PC-3 (cell line): ENCODE data around the gene AFF1. TPM values are rescaled to one million over a fixed set of nuclear protein-coding genes. Genes with fewer than 3 reads are reported as not detected.
A peak's percentile ranks its signal among the peaks of the same experiment; 100 is the strongest.

Source experiments
- ATAC-seq: fragments of 200-7000 bp; cut with Tn5 transposase; 2 replicates; pipeline ENCODE4 v1.9.1; 2020; ENCODE audit warnings: mild to moderate bottlenecking, moderate library complexity
- BruUV-seq: library from RNA; stranded (reverse); fragments of 400-500 nt; replicated peaks from 2 replicates; lab custom pipeline; 2021; lab: Mats Ljungman, UMichigan
- CTCF ChIA-PET: fragments of 300-600 bp; sonication (Branson Sonifier 250); formaldehyde crosslinking; loops from one replicate; lab custom pipeline; 2022; ENCODE audit warnings: antibody characterized with exemption; lab: Charles Lee
- POLR2A ChIA-PET: fragments of 300-600 bp; sonication (Branson Sonifier 250); formaldehyde crosslinking; loops from one replicate; lab custom pipeline; 2022; ENCODE audit warnings: antibody characterized with exemption; ENCODE audit not compliant: unreplicated experiment; lab: Charles Lee
- DNase-seq: peaks from one replicate; pipeline ENCODE4 v3.0.0-alpha.2; 2015
- H2AFZ ChIP-seq: fragments of 300-600 bp; sonication (generic); 2 replicates; pipeline ENCODE4 v1.6.0; 2016; ENCODE audit warnings: antibody characterized with exemption, low read length
- H3F3A ChIP-seq: fragments of 300-600 bp; sonication (generic); one replicate; pipeline ENCODE4 v1.6.0; 2017; ENCODE audit warnings: antibody characterized with exemption, low read length, control low read depth, mild to moderate bottlenecking; ENCODE audit not compliant: unreplicated experiment
- H3K27ac ChIP-seq: fragments of 300-600 bp; sonication (generic); 2 replicates; pipeline ENCODE4 v1.5.1; 2016; ENCODE audit warnings: mild to moderate bottlenecking, low read length
- H3K27me3 ChIP-seq: fragments of 300-600 bp; sonication (generic); 2 replicates; pipeline ENCODE4 v1.6.1; 2016; ENCODE audit warnings: low read length, mixed read lengths
- H3K36me3 ChIP-seq: fragments of 300-600 bp; sonication (generic); 2 replicates; pipeline ENCODE4 v1.6.1; 2016; ENCODE audit warnings: low read depth, mixed run types, low read length, mixed read lengths
- H3K4me1 ChIP-seq: fragments of 300-600 bp; sonication (generic); 2 replicates; pipeline ENCODE4 v1.5.1; 2016; ENCODE audit warnings: low read length; ENCODE audit not compliant: insufficient read depth
- H3K4me2 ChIP-seq: fragments of 300-600 bp; sonication (generic); 2 replicates; pipeline ENCODE4 v1.6.0; 2016; ENCODE audit warnings: low read length
- H3K4me3 ChIP-seq: fragments of 300-600 bp; sonication (generic); 2 replicates; pipeline ENCODE4 v1.5.1; 2016; ENCODE audit warnings: mild to moderate bottlenecking, low read length, mixed read lengths
- H3K79me2 ChIP-seq: fragments of 300-600 bp; sonication (generic); 2 replicates; pipeline ENCODE4 v1.6.1; 2017; ENCODE audit warnings: low read length, mixed read lengths
- H3K9ac ChIP-seq: fragments of 300-600 bp; sonication (generic); 2 replicates; pipeline ENCODE4 v1.6.0; 2016; ENCODE audit warnings: mild to moderate bottlenecking, low read length
- H3K9me2 ChIP-seq: fragments of 300-600 bp; sonication (generic); replicated peaks from 2 replicates; pipeline ENCODE4 v1.6.1; 2016; ENCODE audit warnings: mixed run types, low read length, mixed read lengths
- H3K9me3 ChIP-seq: fragments of 300-600 bp; sonication (generic); 2 replicates; pipeline ENCODE4 v1.6.1; 2016; ENCODE audit warnings: low read length, mixed read lengths
- H4K20me1 ChIP-seq: fragments of 300-600 bp; sonication (generic); 2 replicates; pipeline ENCODE4 v1.6.1; 2016; ENCODE audit warnings: low read length, mixed read lengths
- CTCF ChIP-seq: fragments of 300-600 bp; sonication (generic); conservative IDR thresholded peaks from 2 replicates; pipeline ENCODE4 v1.5.1; 2017; ENCODE audit warnings: antibody characterized with exemption, low read depth, mild to moderate bottlenecking, low read length
- EZH2 ChIP-seq: fragments of 300-600 bp; sonication (generic); IDR thresholded peaks from one replicate; pipeline ENCODE4 v1.6.1; 2017; ENCODE audit warnings: antibody characterized with exemption, mild to moderate bottlenecking, low read length; ENCODE audit not compliant: unreplicated experiment
- EZH2phosphoT487 ChIP-seq: fragments of 300-600 bp; sonication (generic); IDR thresholded peaks from 2 replicates; pipeline ENCODE4 v1.6.1; 2018; ENCODE audit warnings: mild to moderate bottlenecking, antibody characterized with exemption, low read length, borderline replicate concordance
- intact Hi-C: fragments of 100-400 bp; cut with micrococcal nuclease; formaldehyde crosslinking; loops from 2 replicates; pipeline ENCODE4 v1.9.0; 2023
- total RNA-seq: library from RNA; depleted of rRNA; stranded (reverse); fragments of >200 nt; gene quantifications from 2 replicates; pipeline ENCODE4 v1.2.3, GENCODE V29; 2014

Gene AFF1
- total RNA-seq, 1 experiment from 2014 or later, result 8.1 TPM

- Histone ChIP-seq H2AFZ (no peak overlapping the region), H3K79me2 (no peaks in the 10 kb centered on the region), H3K4me2 (no peak overlapping the region), H3K36me3 (no peaks in the 10 kb centered on the region), H3K4me1 (peaks cover 16% of the 10 kb centered on the region), H3K4me3 (no peak overlapping the region), H3K27me3 (no peaks in the 10 kb centered on the region), H3K9ac (no peak overlapping the region), H3K27ac (no peak overlapping the region), H3K9me3 (no peaks in the 10 kb centered on the region), H4K20me1 (no peaks in the 10 kb centered on the region), H3K9me2 (no peaks in the 10 kb centered on the region), H3F3A (no peaks in the 10 kb centered on the region)
- ATAC-seq, result no peak
- CTCF ChIA-PET, result no interaction called here
- POLR2A ChIA-PET, result no interaction called here
- TF ChIP-seq EZH2, result no peak
- no peak for TF ChIP-seq CTCF
- no peak for TF ChIP-seq EZH2phosphoT487
- DNase-seq, result no peak
- intact Hi-C loops, result no loop called here
- BruUV-seq, result no TSS peak
These were observed 250.5 kb downstream of the AFF1 start for GRCh38 chr4:87185146-87185870.

DNA sequence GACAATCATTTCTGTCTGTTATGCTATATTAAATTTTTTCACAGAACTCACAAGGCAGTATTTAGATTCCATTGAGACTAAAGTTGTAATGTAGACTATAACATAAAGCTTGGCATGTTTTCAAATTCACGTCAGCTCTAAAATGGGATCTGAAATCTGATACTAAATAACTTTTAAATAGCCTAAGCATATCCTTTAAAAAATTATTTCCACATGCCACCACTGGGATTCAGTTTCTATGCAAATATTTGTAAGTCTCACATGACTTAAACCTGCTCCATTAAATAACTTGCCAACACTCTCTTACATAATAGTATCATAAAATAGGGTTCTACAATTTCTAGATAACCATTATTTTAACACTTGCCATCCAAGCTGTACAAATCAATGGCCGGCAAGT lies 253.2 kb downstream of the AFF1 start:
- TF ChIP-seq CTCF (no peak), EZH2 (no peak), EZH2phosphoT487 (no peak)
- H3K27ac ChIP-seq, result no peak overlapping the region
- no peak overlapping the region for H3K4me3 ChIP-seq
- ChIA-PET POLR2A (no interaction called here), CTCF (no interaction called here)
- H3F3A ChIP-seq, result no peaks in the 10 kb centered on the region
- no peaks in the 10 kb centered on the region for H3K9me2 ChIP-seq
- no TSS peak for BruUV-seq
- no peaks in the 10 kb centered on the region for H3K27me3 ChIP-seq
- ATAC-seq (peak; percentile 72), DNase-seq (peak; percentile 58)
- 0 out of 2 replicates have a peak overlapping the region, but pooled peaks have one; percentile 52 for H3K4me2 ChIP-seq
- H3K4me1 ChIP-seq, result peaks cover 16% of the 10 kb centered on the region
- no peak overlapping the region for H2AFZ ChIP-seq
- H3K9ac ChIP-seq, result no peak overlapping the region
- intact Hi-C loops, result no loop called here
- H3K79me2 ChIP-seq, result no peaks in the 10 kb centered on the region
- no peaks in the 10 kb centered on the region for H3K9me3 ChIP-seq
- no peaks in the 10 kb centered on the region for H4K20me1 ChIP-seq
- no peaks in the 10 kb centered on the region for H3K36me3 ChIP-seq

GRCh38 chr4:87188932-87189331 lies 254.1 kb downstream of the AFF1 start:
- TF ChIP-seq EZH2 (no peak), CTCF (no peak), EZH2phosphoT487 (no peak)

More at GRCh38 chr4:87188932-87189331, 254.1 kb downstream of the AFF1 start:
- H3K4me1 ChIP-seq, result peaks cover 16% of the 10 kb centered on the region
- no peaks in the 10 kb centered on the region for H3F3A ChIP-seq
- H3K9me2 ChIP-seq, result no peaks in the 10 kb centered on the region
- POLR2A ChIA-PET, result no interaction called here
- peak overlapping the region; percentile 37; the same call in 1 of the 2 replicates for H3K4me3 ChIP-seq
- intact Hi-C loops, result no loop called here
- no peaks in the 10 kb centered on the region for H3K79me2 ChIP-seq
- no TSS peak for BruUV-seq
- H3K9me3 ChIP-seq, result no peaks in the 10 kb centered on the region
- peak overlapping the region; percentile 61 for H2AFZ ChIP-seq
- no peak overlapping the region for H3K9ac ChIP-seq
- CTCF ChIA-PET, result no interaction called here
- no peak for ATAC-seq
- H3K27me3 ChIP-seq, result no peaks in the 10 kb centered on the region
- H3K27ac ChIP-seq, result no peak overlapping the region
- H4K20me1 ChIP-seq, result no peaks in the 10 kb centered on the region
- H3K4me2 ChIP-seq, result peak overlapping the region; percentile 52
- peak; percentile 15 for DNase-seq
- H3K36me3 ChIP-seq, result no peaks in the 10 kb centered on the region
